A549 (cell line): ENCODE measurements around the gene FRZB. TPM values are rescaled to one million over a fixed set of nuclear protein-coding genes. Genes with fewer than 3 reads are reported as not detected.

Source experiments
- ATAC-seq, 2 experiments: fragments of 200-7000 bp in 1 of 2; fragments of >200 bp in 1 of 2; cut with Nextera tagmentation in 1 of 2; cut with Tn5 transposase in 1 of 2; 3 replicates each; pipeline versions ENCODE4 v1.8.0 to v1.9.1; 2018 to 2020; ENCODE audit warnings: mild to moderate bottlenecking in 1 of 2, moderate library complexity in 1 of 2
- CTCF ChIA-PET: fragments of 300-600 bp; sonication (Branson Sonifier 250); formaldehyde crosslinking; extraction: SDS; loops from one replicate; lab custom pipeline; 2021; ENCODE audit warnings: antibody characterized with exemption, inconsistent platforms; lab: Yijun Ruan, JAX
- POLR2A ChIA-PET: fragments of 350-600 bp; formaldehyde crosslinking; extraction: SDS; loops from one replicate; lab custom pipeline; 2021; ENCODE audit warnings: antibody characterized with exemption, inconsistent platforms; lab: Yijun Ruan, JAX
- DNase-seq, 2 experiments: peaks; one replicate each; pipeline versions ENCODE4 v3.0.0 to v3.0.0-alpha.2; 2011 to 2016; ENCODE audit warnings: low read depth in 1 of 2, low spot score in 1 of 2
- FAIRE-seq: peaks from 2 replicates; lab custom pipeline; 2011; peaks lifted over from hg19 to GRCh38; lab: Jason Lieb, UNC
- H3K27ac ChIP-seq, 2 experiments: fragments of >200 bp; sonication (Bioruptor Twin); formaldehyde crosslinking; 3 replicates each; pipeline ENCODE4 v1.5.1; 2016 to 2017
- H3K4me1 ChIP-seq: fragments of >200 bp; sonication (Bioruptor Twin); formaldehyde crosslinking; 3 replicates; pipeline ENCODE4 v1.6.1; 2016
- H3K4me2 ChIP-seq: fragments of >200 bp; sonication (Bioruptor Twin); formaldehyde crosslinking; 3 replicates; pipeline ENCODE4 v1.6.1; 2016
- H3K4me3 ChIP-seq: fragments of >200 bp; sonication (Bioruptor Twin); formaldehyde crosslinking; 3 replicates; pipeline ENCODE4 v1.5.1; 2016
- H3K9me3 ChIP-seq: fragments of >200 bp; sonication (Bioruptor Twin); formaldehyde crosslinking; 3 replicates; pipeline ENCODE4 v1.6.1; 2016
- BHLHE40 ChIP-seq: IDR thresholded peaks from 2 replicates; pipeline ENCODE4 v1.6.1; 2012; ENCODE audit warnings: low read depth, low read length, inconsistent platforms
- CBX8 ChIP-seq: fragments of 200-600 bp; sonication (generic); IDR thresholded peaks from 2 replicates; pipeline ENCODE4 v1.6.1; 2016
- CHD2 ChIP-seq: fragments of 150-350 bp; IDR thresholded peaks from 2 replicates; pipeline ENCODE4 v1.6.1; 2014; ENCODE audit warnings: low read length; ENCODE audit not compliant: partially characterized antibody
- EHF ChIP-seq: fragments of 250-450 bp; sonication (Bioruptor Pico); IDR thresholded peaks from 2 replicates; pipeline ENCODE4 v1.5.0; 2020; ENCODE audit warnings: mild to moderate bottlenecking
- EP300 ChIP-seq, 2 experiments: fragments of >200 bp; sonication (Bioruptor Twin); formaldehyde crosslinking; IDR thresholded peaks; 2 replicates in 1 of 2; 3 replicates in 1 of 2; pipeline ENCODE4 v1.6.1; 2016 to 2017
- GATA3 ChIP-seq: IDR thresholded peaks from 2 replicates; pipeline ENCODE4 v1.6.1; 2012; ENCODE audit warnings: borderline replicate concordance
- HDAC2 ChIP-seq: fragments of 200-600 bp; sonication (generic); IDR thresholded peaks from 2 replicates; pipeline ENCODE4 v1.6.1; 2016
- HEYL ChIP-seq: fragments of 250-450 bp; sonication (Bioruptor Pico); IDR thresholded peaks from 2 replicates; pipeline ENCODE4 v1.8.0; 2021; ENCODE audit warnings: mild to moderate bottlenecking, moderate library complexity
- JUNB ChIP-seq: fragments of >200 bp; sonication (Bioruptor Twin); formaldehyde crosslinking; IDR thresholded peaks from 2 replicates; pipeline ENCODE4 v1.6.1; 2016
- RNF2 ChIP-seq: fragments of 200-600 bp; sonication (generic); IDR thresholded peaks from 2 replicates; pipeline ENCODE4 v1.6.1; 2016; ENCODE audit warnings: low read depth, mild to moderate bottlenecking, antibody characterized with exemption, moderate library complexity, borderline replicate concordance
- SMC3 ChIP-seq: fragments of >200 bp; sonication (Bioruptor Twin); formaldehyde crosslinking; IDR thresholded peaks from 3 replicates; pipeline ENCODE4 v1.6.1; 2018; ENCODE audit warnings: inconsistent platforms
- ZC3H11A ChIP-seq: fragments of 450-650 bp; IDR thresholded peaks from 2 replicates; pipeline ENCODE4 v1.6.1; 2014; ENCODE audit warnings: antibody characterized with exemption, mild to moderate bottlenecking
- WGBS: methylation state at CpG from one replicate; pipeline ENCODE4 v1.1.6; 2017; ENCODE audit errors: missing lambda C conversion rate; 5-methylcytosine and 5-hydroxymethylcytosine counted together
- polyA plus RNA-seq, 4 experiments: library from polyadenylated mRNA; depleted of rRNA in 3 of 4; stranded (reverse); fragments of >200 nt; fragmentation: RNase III in 1 of 4; extraction: RNeasy Plus Mini Kit Qiagen cat#74134 plus additional on column Dnase treatment in 1 of 4; gene quantifications; 2 replicates in 3 of 4; 3 replicates in 1 of 4; pipeline ENCODE4 v1.2.3, GENCODE V29; 2011 to 2017
- TF ChIP-seq, protein P1 (sequence below): fragments of 200-600 bp; sonication (generic); IDR thresholded peaks from 2 replicates; pipeline ENCODE4 v1.6.1; 2016; ENCODE audit warnings: antibody characterized with exemption, mild to moderate bottlenecking, moderate library complexity
- TF ChIP-seq, protein P2 (sequence below): fragments of 450-650 bp; IDR thresholded peaks from 2 replicates; pipeline ENCODE4 v1.6.1; 2014; ENCODE audit warnings: antibody characterized with exemption
- TF ChIP-seq, protein P3 (sequence below): fragments of 150-350 bp; IDR thresholded peaks from 2 replicates; pipeline ENCODE4 v1.6.1; 2014; ENCODE audit warnings: low read depth, mild to moderate bottlenecking, low read length
- TF ChIP-seq, protein P4 (sequence below): IDR thresholded peaks from 2 replicates; pipeline ENCODE4 v1.6.1; 2012; ENCODE audit warnings: low read depth, borderline replicate concordance
- TF ChIP-seq, protein P5 (sequence below): fragments of 250-450 bp; sonication (Bioruptor Pico); IDR thresholded peaks from 2 replicates; pipeline ENCODE4 v1.5.0; 2021; ENCODE audit warnings: mild to moderate bottlenecking, moderate library complexity, borderline replicate concordance

Gene FRZB
- polyA plus RNA-seq, 2 of the 4 experiments (the other 2 are of a cell fraction), result 0.03 to 0.06 TPM

DNA sequence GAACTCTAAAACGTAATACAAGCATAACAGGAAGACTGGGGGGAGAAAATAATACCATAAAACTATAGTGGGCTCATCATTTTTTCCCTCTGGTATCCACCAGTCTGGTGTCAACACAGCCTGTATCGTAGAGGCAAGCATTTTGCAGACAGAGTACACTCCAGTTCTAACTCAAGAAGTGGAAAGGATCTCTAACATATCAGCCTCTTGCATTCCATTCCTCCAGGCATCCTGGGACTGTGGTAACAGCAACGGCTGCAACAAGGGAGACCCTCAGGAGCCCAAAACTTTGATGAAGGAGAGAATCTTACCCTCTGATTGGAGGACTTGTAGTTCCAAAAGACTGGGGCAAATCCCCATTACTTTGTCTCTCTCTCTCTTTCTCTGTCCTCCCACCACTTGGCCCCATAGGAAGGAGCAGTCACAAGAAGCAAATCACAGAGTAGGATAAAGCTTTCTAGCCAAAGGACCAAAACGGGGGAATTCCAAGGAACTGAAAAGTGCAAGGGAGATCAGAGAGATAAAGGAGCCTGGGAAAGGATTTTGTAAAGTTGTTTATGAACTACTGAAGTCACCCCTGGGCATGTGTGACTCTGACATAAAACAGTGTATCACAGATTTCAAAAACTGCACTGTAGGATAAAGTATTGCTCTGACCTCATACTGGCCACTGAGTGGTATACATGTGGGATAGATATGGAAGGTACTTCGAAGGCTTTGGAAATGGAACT lies 11.9 kb downstream of the FRZB start (continued):
- TF ChIP-seq, protein P1, sequence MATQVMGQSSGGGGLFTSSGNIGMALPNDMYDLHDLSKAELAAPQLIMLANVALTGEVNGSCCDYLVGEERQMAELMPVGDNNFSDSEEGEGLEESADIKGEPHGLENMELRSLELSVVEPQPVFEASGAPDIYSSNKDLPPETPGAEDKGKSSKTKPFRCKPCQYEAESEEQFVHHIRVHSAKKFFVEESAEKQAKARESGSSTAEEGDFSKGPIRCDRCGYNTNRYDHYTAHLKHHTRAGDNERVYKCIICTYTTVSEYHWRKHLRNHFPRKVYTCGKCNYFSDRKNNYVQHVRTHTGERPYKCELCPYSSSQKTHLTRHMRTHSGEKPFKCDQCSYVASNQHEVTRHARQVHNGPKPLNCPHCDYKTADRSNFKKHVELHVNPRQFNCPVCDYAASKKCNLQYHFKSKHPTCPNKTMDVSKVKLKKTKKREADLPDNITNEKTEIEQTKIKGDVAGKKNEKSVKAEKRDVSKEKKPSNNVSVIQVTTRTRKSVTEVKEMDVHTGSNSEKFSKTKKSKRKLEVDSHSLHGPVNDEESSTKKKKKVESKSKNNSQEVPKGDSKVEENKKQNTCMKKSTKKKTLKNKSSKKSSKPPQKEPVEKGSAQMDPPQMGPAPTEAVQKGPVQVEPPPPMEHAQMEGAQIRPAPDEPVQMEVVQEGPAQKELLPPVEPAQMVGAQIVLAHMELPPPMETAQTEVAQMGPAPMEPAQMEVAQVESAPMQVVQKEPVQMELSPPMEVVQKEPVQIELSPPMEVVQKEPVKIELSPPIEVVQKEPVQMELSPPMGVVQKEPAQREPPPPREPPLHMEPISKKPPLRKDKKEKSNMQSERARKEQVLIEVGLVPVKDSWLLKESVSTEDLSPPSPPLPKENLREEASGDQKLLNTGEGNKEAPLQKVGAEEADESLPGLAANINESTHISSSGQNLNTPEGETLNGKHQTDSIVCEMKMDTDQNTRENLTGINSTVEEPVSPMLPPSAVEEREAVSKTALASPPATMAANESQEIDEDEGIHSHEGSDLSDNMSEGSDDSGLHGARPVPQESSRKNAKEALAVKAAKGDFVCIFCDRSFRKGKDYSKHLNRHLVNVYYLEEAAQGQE, result no peak
- TF ChIP-seq, protein P2, sequence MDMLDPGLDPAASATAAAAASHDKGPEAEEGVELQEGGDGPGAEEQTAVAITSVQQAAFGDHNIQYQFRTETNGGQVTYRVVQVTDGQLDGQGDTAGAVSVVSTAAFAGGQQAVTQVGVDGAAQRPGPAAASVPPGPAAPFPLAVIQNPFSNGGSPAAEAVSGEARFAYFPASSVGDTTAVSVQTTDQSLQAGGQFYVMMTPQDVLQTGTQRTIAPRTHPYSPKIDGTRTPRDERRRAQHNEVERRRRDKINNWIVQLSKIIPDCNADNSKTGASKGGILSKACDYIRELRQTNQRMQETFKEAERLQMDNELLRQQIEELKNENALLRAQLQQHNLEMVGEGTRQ, result no peak
- TF ChIP-seq JUNB (no peak), ZC3H11A (no peak), EHF (CRISPR knock-in tag) (no peak), CBX8 (no peak), HEYL (no peak)
- TF ChIP-seq, protein P3, sequence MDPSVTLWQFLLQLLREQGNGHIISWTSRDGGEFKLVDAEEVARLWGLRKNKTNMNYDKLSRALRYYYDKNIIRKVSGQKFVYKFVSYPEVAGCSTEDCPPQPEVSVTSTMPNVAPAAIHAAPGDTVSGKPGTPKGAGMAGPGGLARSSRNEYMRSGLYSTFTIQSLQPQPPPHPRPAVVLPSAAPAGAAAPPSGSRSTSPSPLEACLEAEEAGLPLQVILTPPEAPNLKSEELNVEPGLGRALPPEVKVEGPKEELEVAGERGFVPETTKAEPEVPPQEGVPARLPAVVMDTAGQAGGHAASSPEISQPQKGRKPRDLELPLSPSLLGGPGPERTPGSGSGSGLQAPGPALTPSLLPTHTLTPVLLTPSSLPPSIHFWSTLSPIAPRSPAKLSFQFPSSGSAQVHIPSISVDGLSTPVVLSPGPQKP, result no peak

DNA sequence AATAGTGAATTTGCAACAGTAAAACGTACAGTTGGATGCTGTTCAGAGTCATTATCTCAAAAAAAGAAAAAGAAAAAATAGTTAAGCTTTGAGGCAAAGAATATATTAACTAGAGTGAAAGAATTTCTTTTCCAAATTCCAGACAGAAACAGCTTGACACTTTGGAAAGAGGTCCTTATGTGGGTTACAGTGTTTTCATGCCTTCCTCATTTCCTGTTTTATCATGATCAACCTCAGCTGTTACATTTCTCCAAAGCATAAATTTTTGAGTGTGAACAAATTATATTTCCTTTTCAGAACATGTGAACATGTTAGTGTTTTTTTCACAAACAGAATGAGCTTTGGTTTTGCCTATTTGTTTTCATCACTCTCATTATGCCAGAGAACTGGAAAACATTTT lies 13.6 kb downstream of the FRZB start:
- WGBS, result 22% methylated on average over 1 of the region's 1 CpG
- ChIA-PET POLR2A (no interaction called here), CTCF (no interaction called here)
- H3K9me3 ChIP-seq, result peaks cover 3% of the 10 kb centered on the region; the same call in 1 of the 3 replicates
- no peaks in the 10 kb centered on the region for H3K4me1 ChIP-seq
- no peak overlapping the region for H3K27ac ChIP-seq
- H3K4me2 ChIP-seq, result no peak overlapping the region
- no peak for ATAC-seq
- no peak for DNase-seq
- no peak for FAIRE-seq
- no peak for TF ChIP-seq BHLHE40
- no peak for TF ChIP-seq GATA3
- no peak for TF ChIP-seq RNF2
- no peak for TF ChIP-seq SMC3
- no peak for TF ChIP-seq CBX8
- no peak for TF ChIP-seq EP300 (IDR thresholded peaks at IDR 0.05)
- no peak for TF ChIP-seq HDAC2
- TF ChIP-seq, protein P4, sequence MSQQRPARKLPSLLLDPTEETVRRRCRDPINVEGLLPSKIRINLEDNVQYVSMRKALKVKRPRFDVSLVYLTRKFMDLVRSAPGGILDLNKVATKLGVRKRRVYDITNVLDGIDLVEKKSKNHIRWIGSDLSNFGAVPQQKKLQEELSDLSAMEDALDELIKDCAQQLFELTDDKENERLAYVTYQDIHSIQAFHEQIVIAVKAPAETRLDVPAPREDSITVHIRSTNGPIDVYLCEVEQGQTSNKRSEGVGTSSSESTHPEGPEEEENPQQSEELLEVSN, result no peak
- TF ChIP-seq, protein P5, sequence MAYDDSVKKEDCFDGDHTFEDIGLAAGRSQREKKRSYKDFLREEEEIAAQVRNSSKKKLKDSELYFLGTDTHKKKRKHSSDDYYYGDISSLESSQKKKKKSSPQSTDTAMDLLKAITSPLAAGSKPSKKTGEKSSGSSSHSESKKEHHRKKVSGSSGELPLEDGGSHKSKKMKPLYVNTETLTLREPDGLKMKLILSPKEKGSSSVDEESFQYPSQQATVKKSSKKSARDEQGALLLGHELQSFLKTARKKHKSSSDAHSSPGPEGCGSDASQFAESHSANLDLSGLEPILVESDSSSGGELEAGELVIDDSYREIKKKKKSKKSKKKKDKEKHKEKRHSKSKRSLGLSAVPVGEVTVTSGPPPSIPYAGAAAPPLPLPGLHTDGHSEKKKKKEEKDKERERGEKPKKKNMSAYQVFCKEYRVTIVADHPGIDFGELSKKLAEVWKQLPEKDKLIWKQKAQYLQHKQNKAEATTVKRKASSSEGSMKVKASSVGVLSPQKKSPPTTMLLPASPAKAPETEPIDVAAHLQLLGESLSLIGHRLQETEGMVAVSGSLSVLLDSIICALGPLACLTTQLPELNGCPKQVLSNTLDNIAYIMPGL (CRISPR knock-in tag), result no peak
- TF ChIP-seq CHD2, result no peak
- H3K4me3 ChIP-seq, result no peak overlapping the region
